Progenitor cell of endocrine pancreas (in vitro differentiated cells): ENCODE data around the gene INSC. TPM values are rescaled to one million over a fixed set of nuclear protein-coding genes. Genes with fewer than 3 reads are reported as not detected.

Source experiments
- DNase-seq: peaks from one replicate; pipeline ENCODE4 v3.0.0; 2021; ENCODE audit warnings: low spot score; ENCODE audit not compliant: unreplicated experiment
- H3K27ac Mint-ChIP-seq: 2 replicates; pipeline ENCODE4 v1.8.0; 2021; ENCODE audit warnings: mild to moderate bottlenecking, moderate library complexity, mixed read lengths
- H3K27me3 Mint-ChIP-seq: 2 replicates; pipeline ENCODE4 v1.8.0; 2021; ENCODE audit warnings: mixed read lengths
- H3K36me3 Mint-ChIP-seq: 2 replicates; pipeline ENCODE4 v1.8.0; 2022; ENCODE audit warnings: mixed read lengths; ENCODE audit not compliant: insufficient read depth
- H3K4me1 Mint-ChIP-seq: 2 replicates; pipeline ENCODE4 v1.8.0; 2021; ENCODE audit warnings: low read depth, mixed read lengths
- H3K4me3 Mint-ChIP-seq: 2 replicates; pipeline ENCODE4 v1.8.0; 2021; ENCODE audit warnings: low read depth, mild to moderate bottlenecking, moderate library complexity, mixed read lengths
- H3K9me3 Mint-ChIP-seq: 2 replicates; pipeline ENCODE4 v1.8.0; 2021; ENCODE audit warnings: low read depth, mixed read lengths
- CTCF ChIP-seq: fragments of 200-600 bp; sonication (generic); IDR thresholded peaks from one replicate; pipeline ENCODE4 v1.5.0; 2021; ENCODE audit warnings: antibody characterized with exemption, mild to moderate bottlenecking; ENCODE audit not compliant: unreplicated experiment
- total RNA-seq: library from RNA; stranded (reverse); gene quantifications from 2 replicates; pipeline ENCODE4 v1.2.1, GENCODE V29; 2021

The INSC gene
- total RNA-seq, 1 donor from 2014 or later: not detected

- peaks cover 8% of the 10 kb centered on the region for H3K4me1 Mint-ChIP-seq
Measured at GRCh38 chr11:15200696-15201095, 86.0 kb downstream of the INSC start.

GRCh38 chr11:15201586-15201985 lies 86.9 kb downstream of the INSC start:
- DNase-seq: no peak
- Mint-ChIP-seq H3K4me3 (no peak overlapping the region), H3K36me3 (no peaks in the 10 kb centered on the region), H3K4me1 (peaks cover 1% of the 10 kb centered on the region), H3K27ac (no peak overlapping the region), H3K9me3 (no peaks in the 10 kb centered on the region), H3K27me3 (peaks cover 3% of the 10 kb centered on the region)
- no peak for TF ChIP-seq CTCF

More at GRCh38 chr11:15200696-15201095, 86.0 kb downstream of the INSC start:
- Mint-ChIP-seq H3K9me3 (no peaks in the 10 kb centered on the region), H3K27ac (no peak overlapping the region), H3K36me3 (no peaks in the 10 kb centered on the region), H3K4me3 (no peak overlapping the region), H3K27me3 (peaks cover 3% of the 10 kb centered on the region)
- no peak for DNase-seq
- no peak for TF ChIP-seq CTCF

- Mint-ChIP-seq H3K36me3 (no peaks in the 10 kb centered on the region), H3K27ac (no peak overlapping the region), H3K4me3 (no peak overlapping the region), H3K27me3 (peaks cover 3% of the 10 kb centered on the region), H3K4me1 (no peaks in the 10 kb centered on the region), H3K9me3 (no peaks in the 10 kb centered on the region)
- no peak for TF ChIP-seq CTCF
- no peak for DNase-seq
Measured at GRCh38 chr11:15202626-15203025, 87.9 kb downstream of the INSC start.

- Mint-ChIP-seq H3K4me1 (no peaks in the 10 kb centered on the region), H3K36me3 (no peaks in the 10 kb centered on the region), H3K9me3 (no peaks in the 10 kb centered on the region), H3K27ac (no peak overlapping the region), H3K4me3 (no peak overlapping the region), H3K27me3 (peaks cover 9% of the 10 kb centered on the region)
- no peak for DNase-seq
- no peak for TF ChIP-seq CTCF
Measured at GRCh38 chr11:15204711-15205110, 90.0 kb downstream of the INSC start.

- H3K4me1 Mint-ChIP-seq: no peaks in the 10 kb centered on the region
- TF ChIP-seq CTCF: no peak
- H3K27me3 Mint-ChIP-seq: peaks cover 19% of the 10 kb centered on the region
- H3K4me3 Mint-ChIP-seq: no peak overlapping the region
- DNase-seq: no peak
- H3K36me3 Mint-ChIP-seq: no peaks in the 10 kb centered on the region
- H3K9me3 Mint-ChIP-seq: no peaks in the 10 kb centered on the region
- H3K27ac Mint-ChIP-seq: no peak overlapping the region
Measured at GRCh38 chr11:15206791-15207190, 92.1 kb downstream of the INSC start.
